Mammary epithelial cell (primary cell): ENCODE measurements around the gene LAIR2.

Experiments used
- CTCF ChIP-seq, 2 donors: IDR thresholded peaks in 1 of 2; conservative IDR thresholded peaks in 1 of 2; 2 replicates each; pipeline ENCODE4 v1.5.1; 2011 to 2012; ENCODE audit warnings: inconsistent platforms in 2 of 2, low read length in 2 of 2, mild to moderate bottlenecking in 2 of 2, control low read depth in 1 of 2, low read depth in 1 of 2; ENCODE audit not compliant: insufficient read depth in 1 of 2; ENCODE audit errors: extremely low read depth in 1 of 2
- EZH2 ChIP-seq: IDR thresholded peaks from 2 replicates; pipeline ENCODE4 v1.6.1; 2012; ENCODE audit warnings: low read length, inconsistent platforms, borderline replicate concordance

GRCh38 chr19:54459282-54460229 lies 43.1 kb upstream of the LAIR2 start:
- TF ChIP-seq CTCF (conservative IDR thresholded peaks at IDR 0.05 in 1 of 2, IDR thresholded peaks at IDR 0.05 in 1 of 2; ENCODE audit: extremely low read depth in 1 of 2, insufficient read depth in 1 of 2, low read depth in 1 of 2, low read length in 2 of 2): no peak
- no peak for TF ChIP-seq EZH2
